A673 (cell line): ENCODE data around the gene SIMC1.

Experiments
- EZH2 ChIP-seq: fragments of 200-600 bp; sonication (generic); IDR thresholded peaks from 2 replicates; pipeline ENCODE4 v1.6.1; 2017; ENCODE audit warnings: borderline replicate concordance, low read depth, mild to moderate bottlenecking, mixed read lengths, antibody characterized with exemption, low read length; ENCODE audit not compliant: poor library complexity, severe bottlenecking
- TF ChIP-seq, protein P1 (sequence below): fragments of 300-800, 200-600 bp; sonication (generic); conservative IDR thresholded peaks from 2 replicates; pipeline ENCODE4 v1.5.1; 2017; ENCODE audit warnings: low read depth, mild to moderate bottlenecking, antibody characterized with exemption, low read length, moderate library complexity, mixed read lengths

DNA sequence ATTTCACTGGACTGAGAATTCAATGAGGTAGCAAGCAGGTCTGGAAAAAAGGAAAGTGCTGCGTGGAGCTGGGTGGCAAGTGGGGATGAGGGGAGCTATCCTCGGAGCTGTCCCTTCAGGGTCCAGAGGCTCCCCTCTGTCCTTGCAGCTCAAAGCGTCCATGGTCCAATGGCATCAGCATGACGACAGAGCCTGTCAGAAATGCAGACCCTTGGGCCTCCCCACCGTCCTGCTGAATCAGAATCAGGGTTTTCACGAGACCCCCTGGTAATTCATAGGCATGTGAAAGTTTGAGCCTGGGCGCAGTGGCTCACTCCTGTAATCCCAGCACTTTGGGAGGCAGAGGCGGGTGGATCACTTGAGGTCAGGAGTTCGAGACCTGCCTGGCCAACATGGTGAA lies 155.9 kb downstream of the SIMC1 start:
- TF ChIP-seq, protein P1, sequence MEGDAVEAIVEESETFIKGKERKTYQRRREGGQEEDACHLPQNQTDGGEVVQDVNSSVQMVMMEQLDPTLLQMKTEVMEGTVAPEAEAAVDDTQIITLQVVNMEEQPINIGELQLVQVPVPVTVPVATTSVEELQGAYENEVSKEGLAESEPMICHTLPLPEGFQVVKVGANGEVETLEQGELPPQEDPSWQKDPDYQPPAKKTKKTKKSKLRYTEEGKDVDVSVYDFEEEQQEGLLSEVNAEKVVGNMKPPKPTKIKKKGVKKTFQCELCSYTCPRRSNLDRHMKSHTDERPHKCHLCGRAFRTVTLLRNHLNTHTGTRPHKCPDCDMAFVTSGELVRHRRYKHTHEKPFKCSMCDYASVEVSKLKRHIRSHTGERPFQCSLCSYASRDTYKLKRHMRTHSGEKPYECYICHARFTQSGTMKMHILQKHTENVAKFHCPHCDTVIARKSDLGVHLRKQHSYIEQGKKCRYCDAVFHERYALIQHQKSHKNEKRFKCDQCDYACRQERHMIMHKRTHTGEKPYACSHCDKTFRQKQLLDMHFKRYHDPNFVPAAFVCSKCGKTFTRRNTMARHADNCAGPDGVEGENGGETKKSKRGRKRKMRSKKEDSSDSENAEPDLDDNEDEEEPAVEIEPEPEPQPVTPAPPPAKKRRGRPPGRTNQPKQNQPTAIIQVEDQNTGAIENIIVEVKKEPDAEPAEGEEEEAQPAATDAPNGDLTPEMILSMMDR: no peak
- no peak for TF ChIP-seq EZH2
